Spleen (tissue), 11 donors: ENCODE data around the gene VPS4A. TPM values are rescaled to one million over a fixed set of nuclear protein-coding genes. Genes with fewer than 3 reads are reported as not detected.

Experiments
- DNase-seq: peaks from one replicate; pipeline ENCODE4 v3.0.0-alpha.2; 2020
- H3K27ac ChIP-seq, 8 donors: fragments of 200-600 bp; sonication (generic) in 7 of 8; 1 replicate in 4 of 8; 2 replicates in 4 of 8; pipeline versions ENCODE4 v1.5.0 to v1.8.0; 2016 to 2021; ENCODE audit warnings: inconsistent platforms in 4 of 8, mild to moderate bottlenecking in 4 of 8, moderate library complexity in 1 of 8
- H3K27me3 ChIP-seq, 7 donors: fragments of 200-600 bp; sonication (generic) in 6 of 7; replicated peaks in 1 of 7; 1 replicate in 4 of 7; 2 replicates in 3 of 7; pipeline versions ENCODE4 v1.5.0 to v1.8.0; 2016 to 2021; ENCODE audit warnings: inconsistent platforms in 3 of 7, mild to moderate bottlenecking in 1 of 7
- H3K36me3 ChIP-seq, 6 donors: fragments of 200-600 bp; sonication (generic) in 5 of 6; 1 replicate in 4 of 6; 2 replicates in 2 of 6; pipeline versions ENCODE4 v1.5.0 to v1.8.0; 2016 to 2021; ENCODE audit warnings: inconsistent platforms in 2 of 6
- H3K4me1 ChIP-seq, 6 donors: fragments of 200-600 bp; sonication (generic) in 5 of 6; 1 replicate in 3 of 6; 2 replicates in 3 of 6; pipeline versions ENCODE4 v1.5.0 to v1.8.0; 2016 to 2021; ENCODE audit warnings: inconsistent platforms in 3 of 6
- H3K4me3 ChIP-seq, 8 donors: fragments of 200-600 bp; sonication (generic) in 7 of 8; 1 replicate in 4 of 8; 2 replicates in 4 of 8; pipeline versions ENCODE4 v1.5.0 to v1.8.0; 2016 to 2021; ENCODE audit warnings: inconsistent platforms in 4 of 8, mild to moderate bottlenecking in 4 of 8, moderate library complexity in 2 of 8
- H3K9me3 ChIP-seq, 8 donors: fragments of 200-600 bp; sonication (generic) in 7 of 8; 1 replicate in 4 of 8; 2 replicates in 4 of 8; pipeline versions ENCODE4 v1.5.0 to v1.8.0; 2016 to 2021; ENCODE audit warnings: inconsistent platforms in 4 of 8
- CTCF ChIP-seq, 11 experiments: fragments of 200-600 bp in 7 of 11; fragments of 450-650 bp in 4 of 11; sonication (generic) in 4 of 11; IDR thresholded peaks in 8 of 11; conservative IDR thresholded peaks in 3 of 11; 1 replicate in 7 of 11; 2 replicates in 4 of 11; pipeline versions ENCODE4 v1.4.0 to v1.8.0; 2016 to 2021; ENCODE audit warnings: antibody characterized with exemption in 11 of 11, inconsistent platforms in 4 of 11, mild to moderate bottlenecking in 1 of 11
- POLR2A ChIP-seq, 3 donors: fragments of 450-650 bp; IDR thresholded peaks; one replicate each; pipeline ENCODE4 v1.5.1; 2017; ENCODE audit warnings: antibody characterized with exemption in 3 of 3, mild to moderate bottlenecking in 1 of 3
- POLR2AphosphoS5 ChIP-seq, 3 donors: sonication (generic); formaldehyde crosslinking; IDR thresholded peaks; one replicate each; pipeline ENCODE4 v1.5.1; 2017; ENCODE audit warnings: antibody characterized with exemption in 3 of 3
- WGBS, 5 donors: extraction: QIAGEN DNeasy Blood & Tissue Kit in 3 of 5; methylation state at CpG; one replicate each; pipeline versions ENCODE4 v1.1.5 to v1.1.7; 2013 to 2018; 5-methylcytosine and 5-hydroxymethylcytosine counted together
- intact Hi-C: fragments of 100-400 bp; cut with DNase I; formaldehyde crosslinking; loops from one replicate; pipeline ENCODE4 v1.15.0; 2023; ENCODE audit warnings: low total_unique reads
- polyA plus RNA-seq, 3 donors: library from polyadenylated mRNA; stranded (reverse); fragments of 200-250 nt; gene quantifications; one replicate each; pipeline ENCODE4 v1.2.1, GENCODE V29; 2013
- total RNA-seq, 7 donors: library from RNA; depleted of rRNA in 3 of 7; stranded (reverse); fragments of >200 nt in 3 of 7; fragmentation: NEBNext Ultra II Directional in 4 of 7; extraction: Animal tissue kit (Norgen Biotek cat#: 25700) in 4 of 7; gene quantifications; one replicate each; pipeline versions ENCODE4 v1.1.0 to v1.2.1, GENCODE V29; 2016 to 2021
- donor health status: healthy with polysubstance abuse.
- donor health status: DM: no; HTN: no; CAD: no; lungs with moderate emphysema.
- donor health status: DM: no; HTN: no; CAD: no.
- donor health status: Bipolar disorder and iron deficiency.
- donor health status: healthy.
- donor health status: DM: no; HTN: no; CAD: no.
- donor health status: DM: yes; HTN: yes; CAD: no.

VPS4A gene
- total and polyA plus RNA-seq, 10 donors: 21.5 to 38.0 (median 32.5) TPM

DNA sequence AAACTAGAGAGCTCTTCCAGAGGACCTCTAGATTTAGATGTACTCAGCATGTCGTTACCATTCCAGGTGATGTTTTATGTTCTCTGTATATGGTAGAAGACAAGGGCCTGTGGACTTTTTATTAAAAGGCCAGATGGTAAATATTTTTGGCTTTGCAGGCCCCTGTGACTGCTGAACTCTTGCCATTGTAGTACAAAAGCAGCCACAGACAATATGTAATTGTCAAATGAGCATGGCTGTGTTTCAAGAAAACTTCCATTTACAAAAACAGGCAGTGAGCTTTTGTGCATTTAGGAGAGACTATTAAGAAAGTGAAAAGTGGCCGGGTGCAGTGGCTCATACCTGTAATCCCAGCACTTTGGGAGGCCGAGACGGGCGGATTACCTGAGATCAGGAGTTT is 33.0 kb downstream of the VPS4A start:
- H3K4me1 ChIP-seq: peaks cover 9 to 46% (median 22%) of the 10 kb centered on the region in 6 donors
- TF ChIP-seq POLR2A (IDR thresholded peaks at IDR 0.05): no peak
- H3K27ac ChIP-seq: no peak overlapping the region
- DNase-seq: no peak
- H3K9me3 ChIP-seq: no peaks in the 10 kb centered on the region
- H3K27me3 ChIP-seq: no peaks in the 10 kb centered on the region
- peaks cover 0 to 52% (median 34%) of the 10 kb centered on the region in 6 donors for H3K36me3 ChIP-seq
- H3K4me3 ChIP-seq: no peak overlapping the region
- WGBS, 5 donors: 93 to 98% (median 98%) methylated on average over 5 of the region's 5 CpGs
- intact Hi-C loops: no loop called here

GRCh38 chr16:69345923-69346322 is 34.8 kb downstream of the VPS4A start:
- Histone ChIP-seq H3K4me1 (peaks cover 4 to 34% (median 12%) of the 10 kb centered on the region in 6 donors), H3K9me3 (no peaks in the 10 kb centered on the region), H3K4me3 (no peak overlapping the region), H3K27me3 (no peaks in the 10 kb centered on the region), H3K36me3 (peaks cover 0 to 67% (median 31%) of the 10 kb centered on the region in 6 donors), H3K27ac (peak overlapping the region in 3 of 8 donors; percentile 15 to 61 (median 30))
- 43 to 70% (median 49%) methylated on average over 4 of the region's 4 CpGs for WGBS, 5 donors
- intact Hi-C loops: no loop called here
- no peak for DNase-seq
- no peak for TF ChIP-seq CTCF (IDR thresholded peaks at IDR 0.05 in 8 of 11, conservative IDR thresholded peaks at IDR 0.05 in 3 of 11)
- no peak for TF ChIP-seq POLR2A (IDR thresholded peaks at IDR 0.05)
- TF ChIP-seq POLR2AphosphoS5 (IDR thresholded peaks at IDR 0.05): no peak

GRCh38 chr16:69346683-69347082 is 35.5 kb downstream of the VPS4A start:
- peak overlapping the region in 2 of 8 donors; percentile 10 to 15 for H3K27ac ChIP-seq
- intact Hi-C loops: no loop called here

GRCh38 chr16:69348222-69348621 is 37.1 kb downstream of the VPS4A start:
- H3K36me3 ChIP-seq: peaks cover 0 to 67% (median 18%) of the 10 kb centered on the region in 6 donors
- H3K4me3 ChIP-seq: no peak overlapping the region
- no peaks in the 10 kb centered on the region for H3K27me3 ChIP-seq
- WGBS, 5 donors: 92 to 98% (median 97%) methylated on average over 6 of the region's 6 CpGs
- TF ChIP-seq POLR2A (IDR thresholded peaks at IDR 0.05) (no peak), CTCF (IDR thresholded peaks at IDR 0.05 in 8 of 11, conservative IDR thresholded peaks at IDR 0.05 in 3 of 11) (no peak)
- H3K9me3 ChIP-seq: no peaks in the 10 kb centered on the region
- H3K27ac ChIP-seq: no peak overlapping the region
- intact Hi-C loops: no loop called here
- peaks cover 0 to 17% (median 3%) of the 10 kb centered on the region in 6 donors for H3K4me1 ChIP-seq
- DNase-seq: no peak

More at GRCh38 chr16:69346683-69347082, 35.5 kb downstream of the VPS4A start:
- TF ChIP-seq CTCF (IDR thresholded peaks at IDR 0.05 in 8 of 11, conservative IDR thresholded peaks at IDR 0.05 in 3 of 11) (no peak), POLR2AphosphoS5 (IDR thresholded peaks at IDR 0.05) (no peak), POLR2A (IDR thresholded peaks at IDR 0.05) (no peak)
- Histone ChIP-seq H3K27me3 (no peaks in the 10 kb centered on the region), H3K9me3 (no peaks in the 10 kb centered on the region), H3K36me3 (peaks cover 0 to 67% (median 23%) of the 10 kb centered on the region in 6 donors), H3K4me3 (no peak overlapping the region), H3K4me1 (peaks cover 0 to 26% (median 5%) of the 10 kb centered on the region in 6 donors)
- DNase-seq: peak; percentile 23
- WGBS, 5 donors: 79 to 91% (median 87%) methylated on average over 6 of the region's 6 CpGs

DNA sequence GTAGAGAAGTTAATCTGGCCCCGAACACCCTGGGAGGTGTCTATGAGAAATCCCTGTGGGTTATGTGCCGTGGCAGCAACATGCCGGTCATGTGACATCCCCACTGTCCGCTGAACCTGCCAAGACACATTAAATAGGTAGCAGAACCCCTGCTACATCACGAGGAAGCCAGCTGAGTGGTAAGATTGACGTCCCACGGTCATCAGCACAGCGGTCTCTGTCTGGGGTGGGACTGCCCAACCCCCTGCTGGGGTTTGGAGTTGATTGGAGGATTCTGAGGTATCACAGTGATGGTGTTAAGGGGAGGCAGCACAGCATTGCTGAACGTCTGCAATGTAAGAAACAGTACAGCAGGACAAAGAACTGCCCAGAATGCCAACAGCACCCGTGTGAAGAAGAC is 38.4 kb downstream of the VPS4A start:
- TF ChIP-seq CTCF (IDR thresholded peaks at IDR 0.05 in 8 of 11, conservative IDR thresholded peaks at IDR 0.05 in 3 of 11): no peak
- no peak for TF ChIP-seq POLR2A (IDR thresholded peaks at IDR 0.05)
- Histone ChIP-seq H3K36me3 (peaks cover 0 to 60% (median 11%) of the 10 kb centered on the region in 6 donors), H3K9me3 (no peaks in the 10 kb centered on the region), H3K27ac (no peak overlapping the region), H3K4me3 (no peak overlapping the region), H3K4me1 (peaks cover 0 to 17% (median 3%) of the 10 kb centered on the region in 6 donors), H3K27me3 (no peaks in the 10 kb centered on the region)
- DNase-seq: no peak
- intact Hi-C loops: no loop called here
- WGBS, 5 donors: 90 to 97% (median 93%) methylated on average over 10 of the region's 10 CpGs
